HuH-7 (cell line): ENCODE data around the gene PTPN5.
"Not testable (repeated sequence)": the region's sequence is repeated elsewhere in the genome, so short reads cannot be mapped to it uniquely, and the experiment has no call there.

Experiments used
- DNase-seq: peaks from one replicate; pipeline ENCODE4 v3.0.0; 2011; ENCODE audit warnings: low spot score

Gene PTPN5

GRCh38 chr11:18791207-18791968 is at the start of gene PTPN5:
TSS of gene PTPN5 (minus strand) at chr11:18791798. CDS start at chr11:18771958, 19,840 bp downstream.
- no peak for DNase-seq

GRCh38 chr11:18836417-18836816 is 44.8 kb upstream of the PTPN5 start:
- DNase-seq: no peak

- DNase-seq: no peak
Observed at GRCh38 chr11:18834754-18835466, 43.3 kb upstream of the PTPN5 start.

GRCh38 chr11:18820160-18820559 is 28.6 kb upstream of the PTPN5 start:
- DNase-seq: not testable (repeated sequence)

GRCh38 chr11:18804199-18804999 is 12.8 kb upstream of the PTPN5 start:
- DNase-seq: no peak

GRCh38 chr11:18802381-18803257 is 11.0 kb upstream of the PTPN5 start:
- DNase-seq: peak; percentile 36

GRCh38 chr11:18798799-18799469 is 7.3 kb upstream of the PTPN5 start:
- no peak for DNase-seq

GRCh38 chr11:18794956-18795355 is 3.4 kb upstream of the PTPN5 start:
- no peak for DNase-seq

- no peak for DNase-seq
Observed at GRCh38 chr11:18792827-18793226, 1.2 kb upstream of the PTPN5 start.

- DNase-seq: no peak
Observed at GRCh38 chr11:18791969-18792628, 501 bp upstream of the PTPN5 start.

- DNase-seq: no peak
Observed at GRCh38 chr11:18790883-18791206, 753 bp downstream of the PTPN5 start.

- DNase-seq: no peak
Observed at GRCh38 chr11:18789942-18790341, 1.7 kb downstream of the PTPN5 start.

GRCh38 chr11:18785411-18785810 is 6.2 kb downstream of the PTPN5 start:
- DNase-seq: no peak

- no peak for DNase-seq
Observed at GRCh38 chr11:18780896-18781295, 10.7 kb downstream of the PTPN5 start.

GRCh38 chr11:18780329-18780728 is 11.3 kb downstream of the PTPN5 start:
- DNase-seq: no peak

GRCh38 chr11:18778468-18778867 is 13.1 kb downstream of the PTPN5 start:
- DNase-seq: no peak

- no peak for DNase-seq
Observed at GRCh38 chr11:18776324-18776723, 15.3 kb downstream of the PTPN5 start.

GRCh38 chr11:18775492-18776292 is 15.9 kb downstream of the PTPN5 start:
- DNase-seq: peak; percentile 61

- DNase-seq: no peak
Observed at GRCh38 chr11:18774801-18775200, 16.8 kb downstream of the PTPN5 start.

- DNase-seq: no peak
Observed at GRCh38 chr11:18773681-18774080, 17.9 kb downstream of the PTPN5 start.
